ENCODE data around the gene PC. TPM values are rescaled to one million over a fixed set of nuclear protein-coding genes. Genes with fewer than 3 reads are reported as not detected.

The PC gene
- total and polyA plus RNA-seq, 7 experiments from 2014 or later = 4.9 to 11.2 (median 9.5) TPM

- H3K36me3 ChIP-seq (ENCODE audit: control insufficient read depth in 2 of 3, insufficient read depth in 3 of 3, low read length in 3 of 3) = no peaks in the 10 kb centered on the region
- no peak overlapping the region for H3K27ac Mint-ChIP-seq
- H3K4me1 Mint-ChIP-seq = peaks cover 0 to 5% (median 0%) of the 10 kb centered on the region in 7 donors
- no peak for ATAC-seq
- H3K27me3 Mint-ChIP-seq = peaks cover 0 to 21% (median 9%) of the 10 kb centered on the region in 5 donors
- H3K9me3 Mint-ChIP-seq = peaks cover 0 to 23% (median 2%) of the 10 kb centered on the region in 11 donors
- peaks cover 0 to 10% (median 0%) of the 10 kb centered on the region in 3 experiments for H3K9me3 ChIP-seq (ENCODE audit: control insufficient read depth in 2 of 3, low read length in 3 of 3)
- ChIA-PET POLR2A (no interaction called here), CTCF (no interaction called here)
- H3K36me3 Mint-ChIP-seq = peaks cover 0 to 5% (median 0%) of the 10 kb centered on the region in 5 donors
- no peak overlapping the region for H3K4me3 Mint-ChIP-seq
- no peaks in the 10 kb centered on the region for H3K4me1 ChIP-seq (ENCODE audit: control insufficient read depth in 2 of 2, insufficient read depth in 2 of 2, low read length in 2 of 2)
- no peak overlapping the region for H3K27ac ChIP-seq (ENCODE audit: low read depth, low read length)
- DNase-seq = no peak
- no peak overlapping the region for H3K4me3 ChIP-seq (ENCODE audit: low read length)
- no peaks in the 10 kb centered on the region for H3K27me3 ChIP-seq (ENCODE audit: control insufficient read depth in 2 of 2, insufficient read depth in 2 of 2, low read length in 2 of 2)
- intact Hi-C loops (cut with micrococcal nuclease) = loop anchor here in 1 of 2 donors (1.0 kb wide), 1 partner anchor 281 kb away; no protein-coding TSS in a partner anchor
Observed at GRCh38 chr11:66975405-66976027, 17.3 kb upstream of the PC start.

GRCh38 chr11:66974724-66975404 lies 16.7 kb upstream of the PC start, which contains the start of gene C11orf86:
Gene C11orf86, plus strand, starts transcription at chr11:66975304. Its CDS starts 59 bp downstream, at chr11:66975363.
- Histone ChIP-seq H3K9me3 (ENCODE audit: control insufficient read depth in 2 of 3, low read length in 3 of 3) (peaks cover 0 to 10% (median 0%) of the 10 kb centered on the region in 3 experiments), H3K27me3 (ENCODE audit: control insufficient read depth in 2 of 2, insufficient read depth in 2 of 2, low read length in 2 of 2) (no peaks in the 10 kb centered on the region), H3K4me1 (ENCODE audit: control insufficient read depth in 2 of 2, insufficient read depth in 2 of 2, low read length in 2 of 2) (no peaks in the 10 kb centered on the region), H3K4me3 (ENCODE audit: low read length) (no peak within 1 kb of the TSS), H3K36me3 (ENCODE audit: control insufficient read depth in 2 of 3, insufficient read depth in 3 of 3, low read length in 3 of 3) (no peaks in the 10 kb centered on the region), H3K27ac (ENCODE audit: low read depth, low read length) (no peak within 1 kb of the TSS)
- intact Hi-C loops (cut with micrococcal nuclease) = no loop called here
- ATAC-seq (no peak), DNase-seq (no peak)
- peaks cover 0 to 6% (median 0%) of the 10 kb centered on the region in 7 donors for H3K4me1 Mint-ChIP-seq
- no peak within 1 kb of the TSS for H3K4me3 Mint-ChIP-seq
- ChIA-PET POLR2A (no interaction called here), CTCF (no interaction called here)
- H3K9me3 Mint-ChIP-seq = peaks cover 0 to 22% (median 2%) of the 10 kb centered on the region in 11 donors
- H3K36me3 Mint-ChIP-seq = peaks cover 0 to 5% (median 0%) of the 10 kb centered on the region in 5 donors
- H3K27me3 Mint-ChIP-seq = peaks cover 0 to 22% (median 8%) of the 10 kb centered on the region in 5 donors
- H3K27ac Mint-ChIP-seq = peak within 1 kb of the TSS in 1 of 9 donors; percentile 34

GRCh38 chr11:66973956-66974580 lies 15.9 kb upstream of the PC start:
- Histone ChIP-seq H3K27me3 (ENCODE audit: control insufficient read depth in 2 of 2, insufficient read depth in 2 of 2, low read length in 2 of 2) (no peaks in the 10 kb centered on the region), H3K4me1 (ENCODE audit: control insufficient read depth in 2 of 2, insufficient read depth in 2 of 2, low read length in 2 of 2) (no peaks in the 10 kb centered on the region), H3K27ac (ENCODE audit: low read depth, low read length) (no peak overlapping the region), H3K36me3 (ENCODE audit: control insufficient read depth in 2 of 3, insufficient read depth in 3 of 3, low read length in 3 of 3) (no peaks in the 10 kb centered on the region), H3K9me3 (ENCODE audit: control insufficient read depth in 2 of 3, low read length in 3 of 3) (peaks cover 0 to 2% (median 0%) of the 10 kb centered on the region in 3 experiments), H3K4me3 (ENCODE audit: low read length) (no peak overlapping the region)
- Mint-ChIP-seq H3K27me3 (peaks cover 0 to 22% (median 4%) of the 10 kb centered on the region in 5 donors), H3K4me1 (peaks cover 0 to 6% (median 0%) of the 10 kb centered on the region in 7 donors), H3K36me3 (peaks cover 0 to 5% (median 0%) of the 10 kb centered on the region in 5 donors), H3K9me3 (peaks cover 0 to 15% (median 0%) of the 10 kb centered on the region in 11 donors), H3K27ac (peak overlapping the region in 1 of 9 donors; percentile 34), H3K4me3 (no peak overlapping the region)
- ATAC-seq (no peak), DNase-seq (no peak)
- intact Hi-C loops (cut with micrococcal nuclease) = no loop called here
- CTCF ChIA-PET = no interaction called here
- POLR2A ChIA-PET = no interaction called here

GRCh38 chr11:66971488-66971887 lies 13.3 kb upstream of the PC start:
- Mint-ChIP-seq H3K4me1 (peaks cover 0 to 17% (median 5%) of the 10 kb centered on the region in 7 donors), H3K27ac (no peak overlapping the region), H3K27me3 (peaks cover 0 to 25% (median 4%) of the 10 kb centered on the region in 5 donors), H3K4me3 (no peak overlapping the region), H3K9me3 (peaks cover 0 to 2% (median 0%) of the 10 kb centered on the region in 11 donors), H3K36me3 (no peaks in the 10 kb centered on the region)
- Histone ChIP-seq H3K27ac (ENCODE audit: low read depth, low read length) (no peak overlapping the region), H3K36me3 (ENCODE audit: control insufficient read depth in 2 of 3, insufficient read depth in 3 of 3, low read length in 3 of 3) (no peaks in the 10 kb centered on the region), H3K4me1 (ENCODE audit: control insufficient read depth in 2 of 2, insufficient read depth in 2 of 2, low read length in 2 of 2) (no peaks in the 10 kb centered on the region), H3K27me3 (ENCODE audit: control insufficient read depth in 2 of 2, insufficient read depth in 2 of 2, low read length in 2 of 2) (no peaks in the 10 kb centered on the region), H3K4me3 (ENCODE audit: low read length) (no peak overlapping the region), H3K9me3 (ENCODE audit: control insufficient read depth in 2 of 3, low read length in 3 of 3) (no peaks in the 10 kb centered on the region)
- ATAC-seq (no peak), DNase-seq (no peak)
- POLR2A ChIA-PET = no interaction called here
- CTCF ChIA-PET = no interaction called here
- intact Hi-C loops (cut with micrococcal nuclease) = no loop called here

GRCh38 chr11:66970807-66971442 lies 12.7 kb upstream of the PC start:
- Mint-ChIP-seq H3K4me3 (peak overlapping the region in 1 of 10 donors; percentile 5), H3K27me3 (peaks cover 0 to 31% (median 4%) of the 10 kb centered on the region in 5 donors), H3K4me1 (peaks cover 0 to 20% (median 5%) of the 10 kb centered on the region in 7 donors), H3K27ac (no peak overlapping the region), H3K9me3 (peaks cover 0 to 2% (median 0%) of the 10 kb centered on the region in 11 donors), H3K36me3 (no peaks in the 10 kb centered on the region)
- Histone ChIP-seq H3K27ac (ENCODE audit: low read depth, low read length) (no peak overlapping the region), H3K27me3 (ENCODE audit: control insufficient read depth in 2 of 2, insufficient read depth in 2 of 2, low read length in 2 of 2) (no peaks in the 10 kb centered on the region), H3K4me3 (ENCODE audit: low read length) (no peak overlapping the region), H3K4me1 (ENCODE audit: control insufficient read depth in 2 of 2, insufficient read depth in 2 of 2, low read length in 2 of 2) (no peaks in the 10 kb centered on the region), H3K36me3 (ENCODE audit: control insufficient read depth in 2 of 3, insufficient read depth in 3 of 3, low read length in 3 of 3) (no peaks in the 10 kb centered on the region), H3K9me3 (ENCODE audit: control insufficient read depth in 2 of 3, low read length in 3 of 3) (no peaks in the 10 kb centered on the region)
- intact Hi-C loops (cut with micrococcal nuclease) = no loop called here
- peak in 1 of 9 donors; percentile 29 for DNase-seq
- ChIA-PET POLR2A (no interaction called here), CTCF (no interaction called here)
- peak; percentile 84 for ATAC-seq

GRCh38 chr11:66970371-66970806 lies 12.2 kb upstream of the PC start:
- DNase-seq (no peak), ATAC-seq (peak; percentile 5)
- Histone ChIP-seq H3K9me3 (ENCODE audit: control insufficient read depth in 2 of 3, low read length in 3 of 3) (no peaks in the 10 kb centered on the region), H3K27me3 (ENCODE audit: control insufficient read depth in 2 of 2, insufficient read depth in 2 of 2, low read length in 2 of 2) (no peaks in the 10 kb centered on the region), H3K4me3 (ENCODE audit: low read length) (no peak overlapping the region), H3K4me1 (ENCODE audit: control insufficient read depth in 2 of 2, insufficient read depth in 2 of 2, low read length in 2 of 2) (no peaks in the 10 kb centered on the region), H3K27ac (ENCODE audit: low read depth, low read length) (no peak overlapping the region), H3K36me3 (ENCODE audit: control insufficient read depth in 2 of 3, insufficient read depth in 3 of 3, low read length in 3 of 3) (no peaks in the 10 kb centered on the region)
- CTCF ChIA-PET = no interaction called here
- Mint-ChIP-seq H3K4me1 (peaks cover 0 to 21% (median 5%) of the 10 kb centered on the region in 7 donors), H3K9me3 (peaks cover 0 to 2% (median 0%) of the 10 kb centered on the region in 11 donors), H3K36me3 (no peaks in the 10 kb centered on the region), H3K27me3 (peaks cover 0 to 29% (median 0%) of the 10 kb centered on the region in 5 donors), H3K4me3 (no peak overlapping the region), H3K27ac (no peak overlapping the region)
- POLR2A ChIA-PET = no interaction called here
- intact Hi-C loops (cut with micrococcal nuclease) = no loop called here

All from naive thymus-derived CD4-positive, alpha-beta T cell (primary cell).